ENCODE measurements around the gene SH3BP4. TPM values are rescaled to one million over a fixed set of nuclear protein-coding genes. Genes with fewer than 3 reads are reported as not detected.
A peak's percentile ranks its signal among the peaks of the same experiment; 100 is the strongest.

SH3BP4 gene
- total RNA-seq, 1 experiment from 2014 or later: 93.8 TPM

DNA sequence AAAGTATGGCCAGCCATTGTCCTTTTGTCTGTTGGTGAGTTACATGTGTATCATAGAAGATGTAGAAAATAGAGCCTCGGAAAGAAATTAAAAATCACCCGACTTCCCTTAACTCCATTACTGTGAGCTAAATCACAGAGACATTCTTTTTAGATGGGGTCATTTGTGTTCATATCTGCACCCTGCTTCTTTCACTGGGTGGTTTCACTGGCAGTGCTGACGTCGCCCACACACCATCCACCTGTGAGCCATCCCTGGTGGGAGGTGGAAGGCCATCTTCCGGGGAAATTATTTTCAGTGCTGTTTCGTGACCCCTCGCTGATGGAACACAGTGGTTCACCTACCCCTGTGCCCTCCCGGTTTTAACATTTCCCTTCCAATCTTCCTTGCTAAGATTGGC lies 21.2 kb downstream of the SH3BP4 start:
- H2AK5ac ChIP-seq (ENCODE audit: insufficient read length, low read length): no peak overlapping the region
- no peak overlapping the region for H4K5ac ChIP-seq (ENCODE audit: insufficient read length, low read depth, low read length)
- no peaks in the 10 kb centered on the region for H3K9me3 ChIP-seq (ENCODE audit: control insufficient read depth, low read depth, low read length)
- no peak overlapping the region for H2BK120ac ChIP-seq (ENCODE audit: low read depth, low read length, poor library complexity, severe bottlenecking)
- no CpG with 5 or more reads among the region's 8 CpGs for WGBS (ENCODE audit: extremely low coverage, insufficient read length, low lambda C conversion rate)
- no peak overlapping the region for H2AFZ ChIP-seq (ENCODE audit: low read length)
- H4K8ac ChIP-seq (replicated peaks; ENCODE audit: insufficient read length, low read depth, low read length): no peak overlapping the region
- Mint-ChIP-seq H3K9me3 (no peaks in the 10 kb centered on the region; a peak in 1 of 5 replicates), H3K36me3 (ENCODE audit: insufficient read depth in 1 of 3, low read depth in 3 of 3) (peaks cover 7 to 29% (median 23%) of the 10 kb centered on the region in 3 experiments; a peak in 6 of 7 replicates), H3K4me1 (peaks cover 63 to 70% of the 10 kb centered on the region in 2 experiments), H3K27me3 (ENCODE audit: low read depth) (no peaks in the 10 kb centered on the region; the same call in 1 of the 2 replicates), H3K4me3 (no peak overlapping the region), H3K27ac (peak overlapping the region; percentile 37 to 41 (median 38); a peak in 5 of 7 replicates)
- H3K27me3 ChIP-seq (ENCODE audit: insufficient read depth, low read length): no peaks in the 10 kb centered on the region
- no peak overlapping the region for H3K23ac ChIP-seq (ENCODE audit: insufficient read length, low read depth, low read length)
- H3K14ac ChIP-seq (ENCODE audit: insufficient read depth, low read length): no peak overlapping the region
- H3K4me2 ChIP-seq (ENCODE audit: insufficient read depth, insufficient read length, low read length): no peak overlapping the region
- H3K56ac ChIP-seq (ENCODE audit: insufficient read length, low read depth, low read length): no peak overlapping the region
- no peak overlapping the region for H3K4ac ChIP-seq (ENCODE audit: low read depth, low read length)
- H2BK5ac ChIP-seq (ENCODE audit: insufficient read length, low read length): no peak overlapping the region
- H3K4me1 ChIP-seq (ENCODE audit: insufficient read depth, low read length): peaks cover 17% of the 10 kb centered on the region; the same call in 1 of the 2 replicates
- no peak overlapping the region for H2BK15ac ChIP-seq (ENCODE audit: low read depth, low read length)
- no peak overlapping the region for H3T11ph ChIP-seq (ENCODE audit: low read length)
- H3K18ac ChIP-seq (ENCODE audit: insufficient read length, low read depth, low read length): no peak overlapping the region
- H4K20me1 ChIP-seq (ENCODE audit: control insufficient read depth, insufficient read depth, insufficient read length): peaks cover 2% of the 10 kb centered on the region
- no peak overlapping the region for H4K91ac ChIP-seq (ENCODE audit: insufficient read length, low read depth, low read length)
- DNase-seq: no peak
- no peaks in the 10 kb centered on the region for H3K23me2 ChIP-seq (ENCODE audit: insufficient read length, low read depth, low read length, poor library complexity, severe bottlenecking)
- peaks cover 11% of the 10 kb centered on the region for H3K79me1 ChIP-seq (ENCODE audit: insufficient read depth, low read depth, low read length, poor library complexity, severe bottlenecking)
- H3K27ac ChIP-seq (ENCODE audit: insufficient read length, low read depth, low read length): no peak overlapping the region
- no peak overlapping the region for H2BK12ac ChIP-seq (ENCODE audit: insufficient read length, low read depth, low read length)
- no peak overlapping the region for H3K9ac ChIP-seq (ENCODE audit: extremely low read depth, insufficient read length, low read length)
- no peak for TF ChIP-seq CTCF (conservative IDR thresholded peaks at IDR 0.05)
- peaks cover 13% of the 10 kb centered on the region; the same call in 1 of the 2 replicates for H3K79me2 ChIP-seq (ENCODE audit: insufficient read depth, low read length)
- no peak overlapping the region for H2BK20ac ChIP-seq (ENCODE audit: low read depth, low read length, poor library complexity, severe bottlenecking)
